ENCODE data around the gene SPOCK3. TPM values are rescaled to one million over a fixed set of nuclear protein-coding genes. Genes with fewer than 3 reads are reported as not detected.

The SPOCK3 gene
- total and polyA plus RNA-seq, 11 donors: 0.06 to 3.0 (median 1.1) TPM; not detected in 1

- Histone ChIP-seq H3K4me1 (no peaks in the 10 kb centered on the region), H3K4me3 (no peak overlapping the region), H3K27me3 (no peaks in the 10 kb centered on the region), H3K27ac (no peak overlapping the region), H3K9me3 (peaks cover 0 to 9% (median 0%) of the 10 kb centered on the region in 12 donors), H3K36me3 (no peaks in the 10 kb centered on the region)
- WGBS, 4 donors: 14 to 70% (median 45%) methylated on average over 3 of the region's 3 CpGs
- ATAC-seq (no peak), DNase-seq (no peak)
- intact Hi-C loops (cut with DNase I): no loop called here
- TF ChIP-seq CTCF (IDR thresholded peaks at IDR 0.05) (no peak), POLR2A (IDR thresholded peaks at IDR 0.05) (no peak)
Measured at GRCh38 chr4:166816890-166817289, 417.4 kb downstream of the SPOCK3 start.

- DNase-seq: no peak
- no peaks in the 10 kb centered on the region for H3K4me1 ChIP-seq
Measured at GRCh38 chr4:166808380-166808779, 425.9 kb downstream of the SPOCK3 start.

GRCh38 chr4:166802346-166802745, 431.9 kb downstream of the SPOCK3 start:
- no peak for DNase-seq
- Histone ChIP-seq H3K4me1 (no peaks in the 10 kb centered on the region), H3K27ac (no peak overlapping the region), H3K27me3 (no peaks in the 10 kb centered on the region), H3K4me3 (no peak overlapping the region), H3K9me3 (peaks cover 0 to under 1% (median 0%) of the 10 kb centered on the region in 12 donors), H3K36me3 (no peaks in the 10 kb centered on the region)
- intact Hi-C loops (cut with DNase I): no loop called here
- 62 to 78% (median 68%) methylated on average over 4 of the region's 4 CpGs for WGBS, 4 donors
- ATAC-seq: no peak
- TF ChIP-seq CTCF (IDR thresholded peaks at IDR 0.05) (no peak), POLR2A (IDR thresholded peaks at IDR 0.05) (no peak)

More at GRCh38 chr4:166808380-166808779, 425.9 kb downstream of the SPOCK3 start:
- Histone ChIP-seq H3K9me3 (peaks cover 0 to 2% (median 0%) of the 10 kb centered on the region in 12 donors), H3K27me3 (no peaks in the 10 kb centered on the region), H3K36me3 (no peaks in the 10 kb centered on the region), H3K27ac (no peak overlapping the region), H3K4me3 (no peak overlapping the region)
- intact Hi-C loops (cut with DNase I): no loop called here
- TF ChIP-seq CTCF (IDR thresholded peaks at IDR 0.05) (no peak), POLR2A (IDR thresholded peaks at IDR 0.05) (no peak)
- no peak for ATAC-seq

GRCh38 chr4:166798126-166798525, 436.2 kb downstream of the SPOCK3 start:
- Histone ChIP-seq H3K4me1 (no peaks in the 10 kb centered on the region), H3K36me3 (no peaks in the 10 kb centered on the region), H3K9me3 (peaks cover 0 to 3% (median 0%) of the 10 kb centered on the region in 12 donors), H3K27ac (no peak overlapping the region), H3K27me3 (no peaks in the 10 kb centered on the region), H3K4me3 (no peak overlapping the region)
- no peak for TF ChIP-seq POLR2A (IDR thresholded peaks at IDR 0.05)
- no peak for TF ChIP-seq CTCF (IDR thresholded peaks at IDR 0.05)
- intact Hi-C loops (cut with DNase I): no loop called here
- WGBS, 4 donors: 61 to 70% (median 65%) methylated on average over 3 of the region's 3 CpGs
- DNase-seq (no peak), ATAC-seq (no peak)
